Activated CD4-positive, alpha-beta T cell treated with anti-CD3 and anti-CD28 coated beads, Interleukin-2, amount 10 ng/mL, durations not matched to agents 7 days and 5 days (primary cell): Measurements from ENCODE around the gene IER2. TPM values are rescaled to one million over a fixed set of nuclear protein-coding genes. Genes with fewer than 3 reads are reported as not detected.

Source experiments
- total RNA-seq, 2 experiments: library from RNA; stranded (reverse); gene quantifications; one replicate each; pipeline ENCODE4 v1.2.3, GENCODE V29; 2021

The IER2 gene
- total RNA-seq, 2 experiments from 2014 or later = 167 to 188 TPM

Other genes with a start within 250 kb of the IER2 start
- 1 to 10 TPM; 3.2 to 4.5 TPM for gene SYCE2, start 231.1 kb upstream of the IER2 start, total RNA-seq
- 10 to 100 TPM; 85.7 to 90.6 TPM for gene FARSA, start 216.7 kb upstream of the IER2 start, total RNA-seq
- 100 to 1,000 TPM; 726 to 779 TPM for gene CALR, start 211.8 kb upstream of the IER2 start, total RNA-seq
- 100 to 1,000 TPM; 120 to 131 TPM for gene RAD23A, start 204.5 kb upstream of the IER2 start, total RNA-seq
- gene GADD45GIP1, start 193.2 kb upstream of the IER2 start, total RNA-seq = 10 to 100 TPM; 14.9 to 16.5 TPM
- under 1 TPM; 0.15 to 0.20 TPM for gene DAND5, start 180.8 kb upstream of the IER2 start, total RNA-seq
- gene NFIX, start 154.9 kb upstream of the IER2 start, total RNA-seq = 1 to 10 TPM; 1.2 to 1.5 TPM
- 1 to 10 TPM; 2.3 to 2.5 TPM for gene LYL1, start 47.6 kb upstream of the IER2 start, total RNA-seq
- 10 to 100 TPM; 44.7 to 58.3 TPM for gene TRMT1, start 33.7 kb upstream of the IER2 start, total RNA-seq
- gene NACC1, start 32.1 kb upstream of the IER2 start, total RNA-seq = 10 to 100 TPM; 57.8 to 63.8 TPM
- gene STX10, start within 50 bp of the IER2 start, total RNA-seq = 10 to 100 TPM; 62.3 to 65.0 TPM